K562 (cell line): ENCODE data around the gene OR2V2. TPM values are rescaled to one million over a fixed set of nuclear protein-coding genes. Genes with fewer than 3 reads are reported as not detected.

Experiments used
- ATAC-seq: fragments of 200-7000 bp; cut with Tn5 transposase; 3 replicates; pipeline ENCODE4 v1.9.1; 2020; ENCODE audit warnings: moderate library complexity
- BruUV-seq: library from RNA; stranded (reverse); fragments of 400-500 nt; replicated peaks from 2 replicates; lab custom pipeline; 2021; lab: Mats Ljungman, UMichigan
- CTCF ChIA-PET: fragments of 300-600 bp; formaldehyde crosslinking; extraction: SDS; loops from one replicate; lab custom pipeline; 2021; ENCODE audit warnings: low intra/inter-chr PET ratio; lab: Yijun Ruan, JAX
- POLR2A ChIA-PET: fragments of 300-600, 350-650 bp; sonication (Branson Sonifier 250); formaldehyde crosslinking; extraction: SDS; loops from one replicate; lab custom pipeline; 2021; ENCODE audit warnings: antibody characterized with exemption, inconsistent platforms; lab: Yijun Ruan, JAX
- DNase-seq, 4 experiments: peaks; one replicate each; pipeline versions ENCODE4 v3.0.0 to v3.0.0-alpha.2; 2011 to 2018; ENCODE audit warnings: low spot score in 3 of 4, mixed read lengths in 3 of 4; ENCODE audit errors: extremely low read depth in 1 of 4
- FAIRE-seq: peaks from 2 replicates; lab custom pipeline; 2011; peaks lifted over from hg19 to GRCh38; lab: Jason Lieb, UNC
- H2AFZ ChIP-seq: 2 replicates; pipeline ENCODE4 v1.6.0; 2011; ENCODE audit warnings: low read depth, low read length, control low read depth, inconsistent platforms
- H3K27ac ChIP-seq: fragments of 200-600 bp; 3 replicates; pipeline ENCODE4 v1.8.0; 2011; ENCODE audit warnings: low read depth, mild to moderate bottlenecking, control low read depth, inconsistent platforms, low read length, moderate library complexity, mixed read lengths; ENCODE audit errors: extremely low read depth
- H3K27me3 ChIP-seq, 2 experiments: fragments of 300-600 bp in 1 of 2; 2 replicates in 1 of 2; 3 replicates in 1 of 2; pipeline versions ENCODE4 v1.6.0 to v1.8.0; 2011; ENCODE audit warnings: inconsistent platforms in 2 of 2, low read length in 2 of 2, mild to moderate bottlenecking in 1 of 2, mixed read lengths in 1 of 2, moderate library complexity in 1 of 2; ENCODE audit not compliant: control insufficient read depth in 2 of 2, insufficient read depth in 2 of 2
- H3K36me3 ChIP-seq: fragments of 300-600 bp; 3 replicates; pipeline ENCODE4 v1.8.0; 2011; ENCODE audit warnings: mild to moderate bottlenecking, low read length, inconsistent platforms; ENCODE audit not compliant: control insufficient read depth, insufficient read depth
- H3K4me1 ChIP-seq, 2 experiments: fragments of 200-600 bp in 1 of 2; replicated peaks in 1 of 2; 2 replicates in 1 of 2; 3 replicates in 1 of 2; pipeline versions ENCODE4 v1.5.1 to v1.8.0; 2011; ENCODE audit warnings: inconsistent platforms in 2 of 2, low read length in 2 of 2, mild to moderate bottlenecking in 1 of 2, mixed read lengths in 1 of 2, moderate library complexity in 1 of 2; ENCODE audit not compliant: control insufficient read depth in 2 of 2, insufficient read depth in 2 of 2
- H3K4me2 ChIP-seq: 2 replicates; pipeline ENCODE4 v1.6.1; 2011; ENCODE audit warnings: low read length, control low read depth, inconsistent platforms, mixed read lengths; ENCODE audit not compliant: insufficient read depth
- H3K4me3 ChIP-seq: fragments of 200-600 bp; sonication (generic), shearing (Covaris generic); 2 replicates; pipeline ENCODE4 v1.5.1; 2016; ENCODE audit warnings: control low read depth, inconsistent platforms
- H3K79me2 ChIP-seq: fragments of 200-600 bp; 3 replicates; pipeline ENCODE4 v1.8.0; 2011; ENCODE audit warnings: low read length, inconsistent platforms; ENCODE audit not compliant: control insufficient read depth, insufficient read depth
- H3K9ac ChIP-seq, 2 experiments: 2 replicates each; pipeline versions ENCODE4 v1.6.0 to v1.6.1; 2011; ENCODE audit warnings: low read depth in 2 of 2, low read length in 2 of 2, control low read depth in 1 of 2, inconsistent platforms in 1 of 2, mild to moderate bottlenecking in 1 of 2, mixed read lengths in 1 of 2; ENCODE audit not compliant: insufficient read depth in 1 of 2
- H3K9me1 ChIP-seq: one replicate; pipeline ENCODE4 v1.6.0; 2011; ENCODE audit warnings: inconsistent platforms, mild to moderate bottlenecking, low read length, moderate library complexity; ENCODE audit not compliant: control insufficient read depth, insufficient read depth
- H3K9me3 ChIP-seq: replicated peaks from 2 replicates; pipeline ENCODE4 v1.5.1; 2011; ENCODE audit warnings: low read depth, low read length, inconsistent platforms; ENCODE audit not compliant: control insufficient read depth, insufficient read depth
- H4K20me1 ChIP-seq: replicated peaks from 2 replicates; pipeline ENCODE4 v1.6.1; 2011; ENCODE audit warnings: low read length, inconsistent platforms, mixed read lengths; ENCODE audit not compliant: control insufficient read depth, insufficient read depth
- KLF16 ChIP-seq: IDR thresholded peaks from 2 replicates; pipeline ENCODE4 v1.6.1; 2016; ENCODE audit warnings: antibody characterized with exemption
- NFRKB ChIP-seq: fragments of 450-650 bp; IDR thresholded peaks from 2 replicates; pipeline ENCODE4 v1.6.1; 2016; ENCODE audit warnings: low read depth
- ZBTB17 ChIP-seq: fragments of 450-650 bp; formaldehyde crosslinking; IDR thresholded peaks from 2 replicates; pipeline ENCODE4 v1.4.0; 2020; ENCODE audit warnings: mild to moderate bottlenecking
- WGBS: fragments of 100-300 bp; shearing (Covaris generic); methylation state at CpG from one replicate; pipeline ENCODE4 v1.1.6; 2016; ENCODE audit warnings: low coverage, mixed read lengths; ENCODE audit not compliant: insufficient coverage; ENCODE audit errors: missing lambda C conversion rate; 5-methylcytosine and 5-hydroxymethylcytosine counted together
- in situ Hi-C: fragments of 300-500 bp; cut with MboI; formaldehyde crosslinking; loops from 4 replicates; pipeline ENCODE4 v1.15.0; 2018; ENCODE audit warnings: inconsistent platforms, mixed read lengths
- intact Hi-C: fragments of 100-400 bp; cut with micrococcal nuclease; formaldehyde crosslinking; loops from 2 replicates; pipeline ENCODE4 v1.14.2; 2022
- polyA plus RNA-seq, 8 experiments: library from polyadenylated mRNA; depleted of rRNA in 4 of 8; stranded (reverse) in 5 of 8; unstranded in 3 of 8; fragments of >200 nt; fragmentation: Nextera tagmentation in 2 of 8; fragmentation: Illumina TruSeq in 1 of 8; extraction: Ambion mirVana in 2 of 8; extraction: Trizol in 1 of 8; gene quantifications; 2 replicates each; pipeline versions ENCODE4 v1.2.1 to v1.2.3, GENCODE V29; 2011 to 2014; ENCODE audit warnings: inconsistent platforms in 1 of 8, missing spikeins in 1 of 8
- total RNA-seq, 7 experiments: library from RNA; depleted of rRNA in 6 of 7; stranded (reverse); fragments of >200 nt in 6 of 7; fragmentation: Illumina TruSeq in 2 of 7; extraction: Trizol in 2 of 7; gene quantifications; 2 replicates each; pipeline versions ENCODE4 v1.2.1 to v1.2.3, GENCODE V29; 2011 to 2021; ENCODE audit warnings: low replicate concordance in 1 of 7

OR2V2 gene
- total and polyA plus RNA-seq, 9 of the 15 experiments (the other 6 are each of a cell fraction or from before 2014, with no cell fraction given): 0.01 TPM; not detected in 8

- Histone ChIP-seq H3K4me1 (peaks cover 19 to 23% of the 10 kb centered on the region in 2 experiments), H2AFZ (no peak overlapping the region), H3K4me2 (no peak overlapping the region), H3K4me3 (no peak overlapping the region), H3K79me2 (no peaks in the 10 kb centered on the region), H3K36me3 (no peaks in the 10 kb centered on the region), H3K9me3 (no peaks in the 10 kb centered on the region), H3K27me3 (no peaks in the 10 kb centered on the region), H3K9me1 (no peaks in the 10 kb centered on the region), H4K20me1 (no peaks in the 10 kb centered on the region)
- DNase-seq (no peak), ATAC-seq (no peak), FAIRE-seq (no peak)
- intact Hi-C loops: no loop called here
- in situ Hi-C loops: no loop called here
- CTCF ChIA-PET: no interaction called here
- 44% methylated on average over 14 of the region's 18 CpGs for WGBS
- no TSS peak for BruUV-seq
- no peak for TF ChIP-seq KLF16
- TF ChIP-seq, all 486 proteins: peak for 0
- POLR2A ChIA-PET: no interaction called here
- Histone ChIP-seq H3K9ac (no peak overlapping the region), H3K27ac (no peak overlapping the region)
These were observed 20.5 kb upstream of the OR2V2 start for GRCh38 chr5:181126841-181127240.

DNA sequence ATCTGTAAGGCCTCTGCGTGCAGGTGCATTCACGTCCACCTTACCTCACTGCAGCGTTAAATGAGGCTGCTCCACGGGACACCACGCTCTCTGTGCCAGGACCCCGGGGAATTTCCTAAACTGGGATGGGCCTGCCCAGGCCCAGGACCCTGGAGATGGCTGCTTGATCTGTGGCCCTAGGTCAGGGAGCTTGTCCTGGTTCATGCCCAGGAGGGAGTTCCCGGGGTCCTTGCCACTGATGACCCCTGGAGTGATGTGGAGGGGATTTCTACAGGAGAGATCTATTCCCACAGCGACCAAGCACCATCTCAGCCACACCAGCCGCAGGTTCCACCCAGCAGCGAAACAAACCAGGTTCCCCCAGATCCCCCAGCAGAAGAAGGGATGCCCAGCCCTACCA is 19.9 kb upstream of the OR2V2 start:
- TF ChIP-seq NFRKB: no peak
- TF ChIP-seq ZBTB17: no peak
- WGBS: 47% methylated on average over 7 of the region's 10 CpGs
- Histone ChIP-seq H3K4me3 (no peak overlapping the region), H2AFZ (no peak overlapping the region), H4K20me1 (no peaks in the 10 kb centered on the region), H3K27ac (no peak overlapping the region), H3K9ac (no peak overlapping the region), H3K9me3 (no peaks in the 10 kb centered on the region), H3K4me2 (no peak overlapping the region), H3K27me3 (no peaks in the 10 kb centered on the region), H3K4me1 (peaks cover 17 to 23% of the 10 kb centered on the region in 2 experiments), H3K79me2 (no peaks in the 10 kb centered on the region), H3K9me1 (no peaks in the 10 kb centered on the region), H3K36me3 (no peaks in the 10 kb centered on the region)
- ChIA-PET CTCF (no interaction called here), POLR2A (interaction anchor here (0.7 to 1.0 kb wide), 2 partner anchors 12 to 20 kb away, joined by 3 read pairs; no protein-coding TSS in a partner anchor)
- in situ Hi-C loops: no loop called here
- intact Hi-C loops: no loop called here
- FAIRE-seq: no peak
- BruUV-seq: no TSS peak
- no peak for DNase-seq
- no peak for ATAC-seq
